H7 (cell line): ENCODE measurements around the gene CCL14. TPM values are rescaled to one million over a fixed set of nuclear protein-coding genes. Genes with fewer than 3 reads are reported as not detected.
"Not testable (repeated sequence)": the region's sequence is repeated elsewhere in the genome, so short reads cannot be mapped to it uniquely, and the experiment has no call there.

Source experiments
- DNase-seq: peaks from one replicate; pipeline ENCODE4 v3.0.0; 2012
- H3K27me3 ChIP-seq: 2 replicates; pipeline ENCODE4 v1.6.0; 2011; ENCODE audit warnings: mild to moderate bottlenecking, low read length; ENCODE audit not compliant: control insufficient read depth, insufficient read depth
- H3K36me3 ChIP-seq: replicated peaks from 2 replicates; pipeline ENCODE4 v1.5.1; 2011; ENCODE audit warnings: low read length; ENCODE audit not compliant: control insufficient read depth, insufficient read depth
- H3K4me3 ChIP-seq: 2 replicates; pipeline ENCODE4 v1.5.1; 2011; ENCODE audit warnings: low read depth, mild to moderate bottlenecking, control low read depth, low read length, moderate library complexity; ENCODE audit not compliant: insufficient read depth
- total RNA-seq: library from RNA; depleted of rRNA; stranded (reverse); fragments of >200 nt; shearing (Covaris generic); gene quantifications from 2 replicates; pipeline ENCODE4 v1.2.3, GENCODE V29; 2014; rRNA removed

CCL14 gene
- total RNA-seq, 1 experiment from 2014 or later = not detected

DNA sequence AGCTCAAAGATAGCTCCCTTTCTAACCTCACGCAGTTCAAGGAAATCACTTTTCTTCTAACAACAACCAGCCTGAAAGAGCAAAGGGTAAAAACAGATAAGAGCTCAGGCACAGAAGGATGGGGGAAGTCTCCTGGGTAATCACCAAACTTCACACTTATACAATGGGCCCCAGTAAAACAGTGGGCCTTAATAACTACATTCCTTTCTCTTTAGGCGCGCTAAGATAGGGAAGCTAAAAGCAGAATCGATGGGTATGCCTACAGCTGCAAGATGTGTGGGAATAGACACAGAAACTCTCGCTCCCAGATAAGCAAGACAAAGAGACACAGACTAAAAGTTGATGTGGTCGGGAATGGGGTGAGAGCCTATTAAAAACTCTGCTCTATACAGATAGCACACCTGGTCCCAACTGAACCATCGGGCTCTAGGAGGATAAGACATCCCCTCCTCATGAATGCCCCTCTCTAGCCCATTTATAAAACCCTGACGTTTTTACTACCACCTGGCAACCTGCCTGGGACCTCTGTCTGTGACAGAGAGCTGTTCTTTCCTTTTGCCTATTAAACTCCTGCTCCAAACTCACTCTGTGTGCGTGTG lies 43.8 kb downstream of the CCL14 start:
- no peaks in the 10 kb centered on the region for H3K27me3 ChIP-seq
- DNase-seq = no peak
- no peak overlapping the region for H3K4me3 ChIP-seq
- no peaks in the 10 kb centered on the region for H3K36me3 ChIP-seq

DNA sequence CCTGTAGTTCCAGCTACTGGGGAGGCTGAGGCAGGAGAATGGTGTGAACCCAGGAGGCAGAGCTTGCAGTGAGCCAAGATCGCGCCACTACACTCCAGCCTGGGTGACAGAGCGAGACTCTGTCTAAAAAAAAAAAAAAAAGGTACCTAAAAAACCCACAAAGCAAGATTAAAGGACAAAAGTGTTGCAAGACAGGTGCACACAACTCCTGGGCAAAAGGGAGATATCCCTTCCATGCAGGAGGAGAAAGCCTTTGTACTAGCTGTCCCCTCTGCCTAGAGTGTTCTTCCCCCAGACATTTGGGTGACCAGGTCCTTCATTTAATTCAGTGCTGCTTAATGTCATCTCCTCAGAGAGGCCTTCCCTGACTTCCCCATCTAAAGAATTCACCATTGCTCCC lies 48.0 kb downstream of the CCL14 start:
- not testable (repeated sequence) for H3K36me3 ChIP-seq, H3K27me3 ChIP-seq, H3K4me3 ChIP-seq, DNase-seq

DNA sequence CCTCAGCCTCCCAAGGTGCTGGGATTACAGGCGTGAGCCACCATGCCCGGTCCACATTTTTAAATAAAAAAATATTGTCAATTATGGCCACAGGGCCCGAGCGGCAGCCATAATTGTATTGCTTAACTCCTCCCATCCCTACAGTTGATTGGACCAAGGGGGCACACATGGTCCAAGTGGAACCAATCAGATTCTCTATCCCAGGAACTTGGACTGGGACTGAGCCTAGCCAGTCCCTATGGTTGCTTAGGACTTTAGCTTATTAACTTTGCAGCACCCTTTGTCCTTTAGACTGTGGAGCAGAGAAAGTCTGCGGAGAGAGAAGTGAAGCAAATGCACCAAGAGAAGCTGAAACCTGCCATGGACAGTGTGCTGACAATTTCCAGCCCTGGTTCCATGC lies 50.5 kb downstream of the CCL14 start:
- no peaks in the 10 kb centered on the region for H3K27me3 ChIP-seq
- H3K36me3 ChIP-seq = no peaks in the 10 kb centered on the region
- H3K4me3 ChIP-seq = no peak overlapping the region
- DNase-seq = no peak

DNA sequence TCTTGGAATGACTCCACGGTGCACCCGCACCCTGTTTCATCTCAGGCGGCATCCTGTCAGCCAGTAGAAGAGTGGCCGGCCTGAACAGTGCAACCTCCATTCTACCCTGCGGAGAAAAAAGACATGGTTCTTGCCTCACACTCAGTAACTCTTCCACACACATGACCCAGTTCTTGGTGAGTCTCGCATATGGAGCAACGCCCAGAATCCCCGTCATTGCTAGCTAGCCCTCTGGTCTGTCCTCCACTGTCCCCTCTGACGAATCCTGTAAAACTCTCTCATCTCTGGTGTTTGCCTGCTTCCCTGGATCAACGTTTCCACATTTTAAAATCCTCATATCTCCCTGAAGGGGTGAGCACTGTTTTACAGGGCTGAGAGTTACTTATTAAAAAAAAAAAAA lies 51.8 kb downstream of the CCL14 start:
- no peak for DNase-seq
- Histone ChIP-seq H3K27me3 (peaks cover 1% of the 10 kb centered on the region; the same call in 1 of the 2 replicates), H3K36me3 (no peaks in the 10 kb centered on the region), H3K4me3 (no peak overlapping the region)

Other genes starting within 250 kb of the CCL14 start
- gene GAS2L2, start 233.5 kb downstream of the CCL14 start, total RNA-seq = 0.10 TPM in 1 of 2 replicates, not detected in the other
- gene C17orf50, start 225.8 kb downstream of the CCL14 start, total RNA-seq = not detected in 2 replicates
- gene MMP28, start 191.1 kb downstream of the CCL14 start, total RNA-seq = not detected in 2 replicates
- 20.2 and 32.0 TPM in 2 replicates for gene TAF15, start 177.2 kb downstream of the CCL14 start, total RNA-seq
- gene HEATR9, start 117.8 kb downstream of the CCL14 start, total RNA-seq = not detected in 2 replicates
- gene CCL5, start 106.4 kb downstream of the CCL14 start, total RNA-seq = not detected in 2 replicates
- 7.0 and 11.9 TPM in 2 replicates for gene RDM1, start 56.0 kb downstream of the CCL14 start, total RNA-seq
- not detected in 2 replicates for gene LYZL6, start 43.0 kb downstream of the CCL14 start, total RNA-seq
- gene CCL16, start 5.2 kb downstream of the CCL14 start, total RNA-seq = not detected in 2 replicates
- gene CCL15, start 14.8 kb upstream of the CCL14 start, total RNA-seq = not detected in 2 replicates
- not detected in 2 replicates for gene CCL23, start 31.2 kb upstream of the CCL14 start, total RNA-seq
- gene CCL18, start 77.5 kb upstream of the CCL14 start, total RNA-seq = not detected in 2 replicates
- gene CCL3, start 103.4 kb upstream of the CCL14 start, total RNA-seq = not detected in 2 replicates
- not detected in 2 replicates for gene CCL4, start 117.1 kb upstream of the CCL14 start, total RNA-seq
- gene TBC1D3B, start 189.9 kb upstream of the CCL14 start, total RNA-seq = 1.1 TPM in 1 of 2 replicates, not detected in the other
- gene CCL3L1, start 210.0 kb upstream of the CCL14 start, total RNA-seq = not detected in 2 replicates
- gene CCL4L2, start 224.3 kb upstream of the CCL14 start, total RNA-seq = not detected in 2 replicates